NT2/D1 (cell line): ENCODE measurements around the gene CEP131.
"Not testable (repeated sequence)": the region's sequence is repeated elsewhere in the genome, so short reads cannot be mapped to it uniquely, and the experiment has no call there.

ENCODE experiments used
- DNase-seq: peaks from one replicate; pipeline ENCODE4 v3.0.0-alpha.2; 2011; ENCODE audit warnings: low read depth, low spot score
- H3K27me3 ChIP-seq: 2 replicates; pipeline ENCODE4 v1.6.0; 2011; ENCODE audit warnings: mild to moderate bottlenecking; ENCODE audit not compliant: insufficient read length, insufficient read depth
- H3K36me3 ChIP-seq: 2 replicates; pipeline ENCODE4 v1.6.1; 2011; ENCODE audit warnings: mild to moderate bottlenecking, low read length, mixed read lengths; ENCODE audit not compliant: insufficient read depth, insufficient read length
- H3K4me1 ChIP-seq: 2 replicates; pipeline ENCODE4 v1.5.1; 2011; ENCODE audit not compliant: insufficient read depth, insufficient read length
- H3K4me3 ChIP-seq: 2 replicates; pipeline ENCODE4 v1.5.1; 2011; ENCODE audit warnings: low read depth; ENCODE audit not compliant: insufficient read length
- H3K9ac ChIP-seq: 2 replicates; pipeline ENCODE4 v1.6.0; 2011; ENCODE audit warnings: low read depth; ENCODE audit not compliant: insufficient read length
- H3K9me3 ChIP-seq: 2 replicates; pipeline ENCODE4 v1.5.1; 2011; ENCODE audit warnings: mild to moderate bottlenecking, low read length; ENCODE audit not compliant: insufficient read depth
- SUZ12 ChIP-seq: IDR thresholded peaks from 2 replicates; pipeline ENCODE4 v1.6.1; 2011; ENCODE audit not compliant: insufficient read length, insufficient read depth; ENCODE audit errors: extremely low read depth
- YY1 ChIP-seq: IDR thresholded peaks from 2 replicates; pipeline ENCODE4 v1.6.1; 2011; ENCODE audit not compliant: insufficient read length, insufficient read depth
- ZNF274 ChIP-seq: IDR thresholded peaks from 2 replicates; pipeline ENCODE4 v1.6.1; 2011; ENCODE audit warnings: mild to moderate bottlenecking, low read depth, low read length

Gene CEP131

GRCh38 chr17:81153340-81153803 lies 69.4 kb downstream of the CEP131 start:
- H3K4me1 ChIP-seq, result peaks cover 8% of the 10 kb centered on the region
- no peak overlapping the region for H3K9ac ChIP-seq
- no peaks in the 10 kb centered on the region for H3K9me3 ChIP-seq
- DNase-seq, result no peak
- no peaks in the 10 kb centered on the region for H3K36me3 ChIP-seq
- no peaks in the 10 kb centered on the region for H3K27me3 ChIP-seq
- H3K4me3 ChIP-seq, result no peak overlapping the region
- TF ChIP-seq ZNF274 (no peak), YY1 (no peak), SUZ12 (no peak)

GRCh38 chr17:81152288-81152828 lies 70.4 kb downstream of the CEP131 start:
- no peak overlapping the region for H3K9ac ChIP-seq
- H3K4me3 ChIP-seq, result no peak overlapping the region
- no peak for DNase-seq
- H3K36me3 ChIP-seq, result no peaks in the 10 kb centered on the region
- no peaks in the 10 kb centered on the region for H3K27me3 ChIP-seq
- TF ChIP-seq SUZ12 (no peak), YY1 (no peak), ZNF274 (no peak)
- H3K4me1 ChIP-seq, result peaks cover 7% of the 10 kb centered on the region
- H3K9me3 ChIP-seq, result no peaks in the 10 kb centered on the region

- TF ChIP-seq YY1 (no peak), SUZ12 (no peak), ZNF274 (no peak)
- H3K4me1 ChIP-seq, result peaks cover 7% of the 10 kb centered on the region
- no peaks in the 10 kb centered on the region for H3K36me3 ChIP-seq
- no peaks in the 10 kb centered on the region for H3K9me3 ChIP-seq
- no peak overlapping the region for H3K9ac ChIP-seq
- no peak overlapping the region for H3K4me3 ChIP-seq
- no peak for DNase-seq
- no peaks in the 10 kb centered on the region for H3K27me3 ChIP-seq
These were observed 71.5 kb downstream of the CEP131 start for GRCh38 chr17:81151278-81151677.

DNA sequence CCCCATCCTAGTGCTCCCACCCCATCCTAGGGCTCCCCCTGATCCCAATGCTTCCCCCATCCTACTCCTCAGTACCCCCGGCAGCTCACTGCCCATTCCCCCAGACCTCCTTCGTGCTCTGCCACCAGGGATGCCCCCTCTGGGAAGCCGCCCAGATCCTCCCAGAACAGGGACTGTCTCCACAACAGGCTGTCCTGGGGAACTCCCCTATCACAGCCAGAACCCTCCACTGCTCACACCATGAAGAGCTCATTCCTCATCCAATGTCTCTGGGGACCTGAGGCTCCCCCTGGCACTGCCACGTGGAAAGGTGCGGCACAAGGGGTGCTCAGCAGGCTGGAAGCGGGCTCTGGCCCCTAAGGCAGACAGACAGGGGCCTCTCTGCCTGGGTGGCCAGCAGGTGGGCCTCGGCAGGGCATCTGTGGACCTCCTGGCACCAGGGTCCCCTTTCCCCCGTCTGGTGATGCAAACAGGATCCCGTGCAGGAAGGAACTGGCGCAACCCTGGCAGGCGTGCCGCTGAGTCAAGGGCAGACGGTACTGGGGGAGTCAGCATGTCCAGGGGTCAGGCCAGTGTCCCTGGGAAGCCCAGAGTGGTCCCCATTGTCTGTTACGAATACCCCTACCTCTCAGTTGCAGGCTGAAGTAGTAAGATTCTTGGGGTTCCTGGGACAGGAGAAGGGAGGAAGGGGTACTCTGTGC lies 72.2 kb downstream of the CEP131 start:
- Histone ChIP-seq H3K9me3 (no peaks in the 10 kb centered on the region), H3K4me1 (peaks cover 7% of the 10 kb centered on the region), H3K27me3 (no peaks in the 10 kb centered on the region), H3K36me3 (no peaks in the 10 kb centered on the region), H3K4me3 (no peak overlapping the region), H3K9ac (no peak overlapping the region)
- TF ChIP-seq ZNF274, result no peak
- TF ChIP-seq SUZ12, result no peak
- TF ChIP-seq YY1, result no peak
- DNase-seq, result no peak

DNA sequence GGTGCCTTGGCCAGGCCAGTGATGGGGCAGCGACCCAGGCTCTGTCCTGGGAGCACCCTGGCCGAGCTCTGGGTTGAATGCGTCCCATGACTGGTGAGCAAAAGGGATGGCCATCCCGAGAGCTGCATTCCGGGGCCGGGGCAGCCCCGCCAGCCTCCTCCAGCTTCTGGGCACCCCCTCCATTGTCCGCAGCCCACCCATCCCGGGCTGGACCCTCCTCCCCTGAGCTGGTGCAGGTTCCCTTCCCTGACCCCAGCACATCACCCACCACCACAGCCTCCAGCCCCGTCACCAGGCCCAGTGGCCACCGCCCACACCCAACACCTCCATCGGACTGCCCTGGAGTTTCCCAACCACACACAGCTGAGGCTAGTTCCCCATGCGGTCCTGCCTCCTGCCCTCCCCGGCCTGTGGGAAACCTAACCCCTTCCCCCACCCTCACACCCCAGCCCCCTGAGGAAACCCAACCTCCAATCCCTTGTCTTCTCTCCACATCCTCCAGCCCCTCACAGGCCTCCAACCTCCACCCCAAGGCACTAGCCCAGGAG lies 73.7 kb downstream of the CEP131 start:
- Histone ChIP-seq H3K27me3 (no peaks in the 10 kb centered on the region), H3K36me3 (no peaks in the 10 kb centered on the region), H3K9ac (no peak overlapping the region), H3K4me3 (no peak overlapping the region), H3K4me1 (peaks cover 7% of the 10 kb centered on the region), H3K9me3 (no peaks in the 10 kb centered on the region)
- no peak for DNase-seq
- TF ChIP-seq SUZ12 (no peak), ZNF274 (no peak), YY1 (no peak)

GRCh38 chr17:81148571-81148970 lies 74.2 kb downstream of the CEP131 start:
- H3K36me3 ChIP-seq, result no peaks in the 10 kb centered on the region
- no peaks in the 10 kb centered on the region for H3K9me3 ChIP-seq
- H3K9ac ChIP-seq, result no peak overlapping the region
- H3K27me3 ChIP-seq, result no peaks in the 10 kb centered on the region
- H3K4me3 ChIP-seq, result no peak overlapping the region
- DNase-seq, result no peak
- no peak for TF ChIP-seq SUZ12
- TF ChIP-seq YY1, result no peak
- TF ChIP-seq ZNF274, result no peak
- peaks cover 7% of the 10 kb centered on the region for H3K4me1 ChIP-seq

GRCh38 chr17:81147701-81148100 lies 75.1 kb downstream of the CEP131 start:
- Histone ChIP-seq H3K4me1 (peaks cover 12% of the 10 kb centered on the region), H3K4me3 (no peak overlapping the region), H3K27me3 (no peaks in the 10 kb centered on the region), H3K36me3 (no peaks in the 10 kb centered on the region), H3K9ac (no peak overlapping the region), H3K9me3 (no peaks in the 10 kb centered on the region)
- no peak for TF ChIP-seq YY1
- TF ChIP-seq ZNF274, result no peak
- TF ChIP-seq SUZ12, result no peak
- DNase-seq, result no peak

DNA sequence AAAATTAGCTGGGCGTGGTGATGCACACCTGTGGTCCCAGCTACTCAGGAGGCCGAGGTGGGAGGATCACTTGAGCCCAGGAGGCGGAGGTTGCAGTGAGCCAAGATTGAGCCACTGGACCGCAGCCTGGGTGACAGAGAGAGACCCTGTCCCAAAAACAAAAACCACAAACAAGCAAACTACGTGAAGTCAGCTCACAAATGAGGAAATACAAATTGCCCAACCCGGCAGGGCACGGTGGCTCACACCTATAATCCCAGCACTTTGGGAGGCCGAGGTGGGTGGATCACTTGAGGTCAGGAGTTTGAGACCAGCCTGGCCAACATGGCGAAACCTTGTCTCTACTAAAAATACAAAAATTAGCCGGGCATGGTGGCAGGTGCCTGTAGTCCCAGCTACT lies 76.6 kb downstream of the CEP131 start:
- H3K4me1 ChIP-seq, result peaks cover 13% of the 10 kb centered on the region
- not testable (repeated sequence) for H3K27me3 ChIP-seq, H3K36me3 ChIP-seq, DNase-seq, H3K9ac ChIP-seq, H3K4me3 ChIP-seq, H3K9me3 ChIP-seq
